Hepatocyte (in vitro differentiated cells): Measurements from ENCODE around the gene RNASE7. TPM values are rescaled to one million over a fixed set of nuclear protein-coding genes. Genes with fewer than 3 reads are reported as not detected.
A peak's percentile ranks its signal among the peaks of the same experiment; 100 is the strongest.

Source experiments
- DNase-seq: peaks from one replicate; pipeline ENCODE4 v3.0.0-alpha.2; 2016; ENCODE audit warnings: low spot score
- H2AFZ ChIP-seq: fragments of 200-600 bp; sonication (generic); 2 replicates; pipeline ENCODE4 v1.6.0; 2016; ENCODE audit warnings: antibody characterized with exemption, mild to moderate bottlenecking
- H3K27ac ChIP-seq: fragments of 200-600 bp; sonication (generic); 2 replicates; pipeline ENCODE4 v1.5.1; 2016; ENCODE audit warnings: mild to moderate bottlenecking
- H3K27me3 ChIP-seq: fragments of 200-600 bp; sonication (generic); 2 replicates; pipeline ENCODE4 v1.6.1; 2016
- H3K36me3 ChIP-seq: fragments of 200-600 bp; sonication (generic); replicated peaks from 2 replicates; pipeline ENCODE4 v1.5.1; 2016; ENCODE audit warnings: low read depth; ENCODE audit not compliant: insufficient read depth
- H3K4me1 ChIP-seq: fragments of 200-600 bp; sonication (generic); 2 replicates; pipeline ENCODE4 v1.5.1; 2016; ENCODE audit warnings: mild to moderate bottlenecking, moderate library complexity; ENCODE audit not compliant: insufficient read depth
- H3K4me2 ChIP-seq: fragments of 200-600 bp; sonication (generic); 2 replicates; pipeline ENCODE4 v1.6.0; 2016
- H3K4me3 ChIP-seq: fragments of 200-600 bp; sonication (generic); 2 replicates; pipeline ENCODE4 v1.5.1; 2016; ENCODE audit warnings: mild to moderate bottlenecking
- H3K79me2 ChIP-seq: fragments of 200-600 bp; sonication (generic); 2 replicates; pipeline ENCODE4 v1.6.0; 2017; ENCODE audit warnings: mild to moderate bottlenecking
- H3K9me2 ChIP-seq: fragments of 200-600 bp; sonication (generic); replicated peaks from 2 replicates; pipeline ENCODE4 v1.6.0; 2017; ENCODE audit warnings: mild to moderate bottlenecking; ENCODE audit not compliant: insufficient read depth
- H3K9me3 ChIP-seq: fragments of 200-600 bp; sonication (generic); 2 replicates; pipeline ENCODE4 v1.5.1; 2016; ENCODE audit warnings: low read depth, mild to moderate bottlenecking
- H4K20me1 ChIP-seq: fragments of 200-600 bp; sonication (generic); 2 replicates; pipeline ENCODE4 v1.6.0; 2016; ENCODE audit warnings: mild to moderate bottlenecking; ENCODE audit not compliant: insufficient read depth, poor library complexity, severe bottlenecking
- EZH2 ChIP-seq: fragments of 200-600 bp; sonication (generic); IDR thresholded peaks from 2 replicates; pipeline ENCODE4 v1.6.1; 2016; ENCODE audit warnings: antibody characterized with exemption, mild to moderate bottlenecking, borderline replicate concordance
- EZH2phosphoT487 ChIP-seq: fragments of 200-600 bp; sonication (generic); IDR thresholded peaks from one replicate; pipeline ENCODE4 v1.6.1; 2018; ENCODE audit warnings: antibody characterized with exemption, mild to moderate bottlenecking, low read depth, moderate library complexity; ENCODE audit not compliant: unreplicated experiment, severe bottlenecking
- WGBS: methylation state at CpG from one replicate; pipeline ENCODE4 v1.1.6; 2016; ENCODE audit warnings: low lambda C conversion rate; ENCODE audit errors: missing lambda C conversion rate; 5-methylcytosine and 5-hydroxymethylcytosine counted together
- polyA plus RNA-seq: library from polyadenylated mRNA; unstranded; fragments of >200 nt; fragmentation: Nextera tagmentation; extraction: Ambion mirVana; gene quantifications from 2 replicates; pipeline ENCODE4 v1.2.1, GENCODE V29; 2016
- total RNA-seq: library from RNA; depleted of rRNA; stranded (reverse); fragments of >200 nt; gene quantifications from 2 replicates; pipeline ENCODE4 v1.2.3, GENCODE V29; 2014
- TF ChIP-seq, protein P1 (sequence below): fragments of 200-600 bp; sonication (generic); IDR thresholded peaks from 2 replicates; pipeline ENCODE4 v1.5.1; 2016; ENCODE audit warnings: antibody characterized with exemption, mild to moderate bottlenecking; ENCODE audit not compliant: poor library complexity

The RNASE7 gene
- total and polyA plus RNA-seq, 2 experiments from 2014 or later = not detected

DNA sequence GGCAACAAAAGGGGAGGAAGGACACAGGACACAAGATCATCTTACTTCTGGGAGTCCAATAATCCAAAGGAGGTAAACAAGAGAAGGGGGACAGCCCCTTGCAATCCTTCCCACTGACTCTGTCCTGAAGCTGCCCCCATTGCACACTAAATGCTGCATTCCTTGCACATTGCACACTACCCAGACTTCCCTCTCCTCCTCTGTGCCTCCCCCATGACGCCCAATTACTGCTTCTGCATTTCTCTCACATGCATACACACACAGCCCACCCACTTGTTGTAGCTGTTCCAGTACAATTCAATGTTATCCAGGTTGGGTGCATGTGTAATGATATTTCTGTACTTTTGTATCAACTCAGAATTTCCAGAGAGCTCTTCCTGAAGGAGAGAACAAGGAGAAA, 22.8 kb upstream of the RNASE7 start:
- Histone ChIP-seq H3K79me2 (peaks cover 11% of the 10 kb centered on the region), H3K27ac (no peak overlapping the region), H3K4me2 (no peak overlapping the region), H3K4me3 (no peak overlapping the region), H3K4me1 (no peaks in the 10 kb centered on the region), H2AFZ (no peak overlapping the region), H3K9me3 (no peaks in the 10 kb centered on the region), H4K20me1 (no peaks in the 10 kb centered on the region), H3K36me3 (no peaks in the 10 kb centered on the region), H3K9me2 (no peaks in the 10 kb centered on the region), H3K27me3 (no peaks in the 10 kb centered on the region)
- no peak for DNase-seq
- TF ChIP-seq, protein P1, sequence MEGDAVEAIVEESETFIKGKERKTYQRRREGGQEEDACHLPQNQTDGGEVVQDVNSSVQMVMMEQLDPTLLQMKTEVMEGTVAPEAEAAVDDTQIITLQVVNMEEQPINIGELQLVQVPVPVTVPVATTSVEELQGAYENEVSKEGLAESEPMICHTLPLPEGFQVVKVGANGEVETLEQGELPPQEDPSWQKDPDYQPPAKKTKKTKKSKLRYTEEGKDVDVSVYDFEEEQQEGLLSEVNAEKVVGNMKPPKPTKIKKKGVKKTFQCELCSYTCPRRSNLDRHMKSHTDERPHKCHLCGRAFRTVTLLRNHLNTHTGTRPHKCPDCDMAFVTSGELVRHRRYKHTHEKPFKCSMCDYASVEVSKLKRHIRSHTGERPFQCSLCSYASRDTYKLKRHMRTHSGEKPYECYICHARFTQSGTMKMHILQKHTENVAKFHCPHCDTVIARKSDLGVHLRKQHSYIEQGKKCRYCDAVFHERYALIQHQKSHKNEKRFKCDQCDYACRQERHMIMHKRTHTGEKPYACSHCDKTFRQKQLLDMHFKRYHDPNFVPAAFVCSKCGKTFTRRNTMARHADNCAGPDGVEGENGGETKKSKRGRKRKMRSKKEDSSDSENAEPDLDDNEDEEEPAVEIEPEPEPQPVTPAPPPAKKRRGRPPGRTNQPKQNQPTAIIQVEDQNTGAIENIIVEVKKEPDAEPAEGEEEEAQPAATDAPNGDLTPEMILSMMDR = no peak
- TF ChIP-seq EZH2 (no peak), EZH2phosphoT487 (no peak)
- WGBS = 93% methylated on average over 1 of the region's 1 CpG

DNA sequence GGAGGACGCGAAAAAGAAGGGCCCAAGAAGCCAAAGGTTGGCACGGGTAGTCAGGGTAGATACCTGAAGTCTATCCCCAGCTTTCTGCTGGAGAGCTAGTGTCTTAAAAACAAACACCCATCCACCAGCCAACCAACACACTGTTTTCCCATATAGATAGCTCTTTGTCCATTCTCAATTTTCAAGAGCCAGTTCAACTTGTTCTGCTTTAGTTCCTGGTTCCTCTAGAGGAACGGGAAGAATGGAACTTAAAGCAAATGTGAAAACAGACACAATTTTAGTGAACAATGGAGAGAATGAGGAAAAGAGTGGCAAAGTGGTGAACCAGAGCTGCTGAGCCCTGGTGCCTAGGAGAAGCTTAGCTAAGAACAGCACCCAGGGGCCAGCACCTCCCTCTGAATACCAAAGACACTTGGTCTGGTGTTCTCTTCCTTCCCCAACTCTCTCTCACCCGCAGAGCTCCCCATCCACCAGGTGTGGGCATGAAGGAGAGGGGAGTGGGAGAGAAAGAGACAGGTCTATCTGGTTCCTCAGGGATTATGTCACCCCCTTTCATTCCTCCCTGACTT, 21.1 kb upstream of the RNASE7 start:
- H2AFZ ChIP-seq = no peak overlapping the region
- peaks cover 14% of the 10 kb centered on the region for H3K79me2 ChIP-seq
- no peak overlapping the region for H3K4me3 ChIP-seq
- no peaks in the 10 kb centered on the region for H4K20me1 ChIP-seq
- DNase-seq = no peak
- H3K27ac ChIP-seq = no peak overlapping the region
- no peaks in the 10 kb centered on the region for H3K9me3 ChIP-seq
- WGBS = 90% methylated on average over 5 of the region's 5 CpGs
- no peaks in the 10 kb centered on the region for H3K36me3 ChIP-seq
- H3K4me1 ChIP-seq = peaks cover 9% of the 10 kb centered on the region
- no peak overlapping the region for H3K4me2 ChIP-seq
- no peaks in the 10 kb centered on the region for H3K27me3 ChIP-seq
- no peaks in the 10 kb centered on the region for H3K9me2 ChIP-seq
- TF ChIP-seq, protein P1 = no peak
- TF ChIP-seq EZH2phosphoT487 (no peak), EZH2 (no peak)

DNA sequence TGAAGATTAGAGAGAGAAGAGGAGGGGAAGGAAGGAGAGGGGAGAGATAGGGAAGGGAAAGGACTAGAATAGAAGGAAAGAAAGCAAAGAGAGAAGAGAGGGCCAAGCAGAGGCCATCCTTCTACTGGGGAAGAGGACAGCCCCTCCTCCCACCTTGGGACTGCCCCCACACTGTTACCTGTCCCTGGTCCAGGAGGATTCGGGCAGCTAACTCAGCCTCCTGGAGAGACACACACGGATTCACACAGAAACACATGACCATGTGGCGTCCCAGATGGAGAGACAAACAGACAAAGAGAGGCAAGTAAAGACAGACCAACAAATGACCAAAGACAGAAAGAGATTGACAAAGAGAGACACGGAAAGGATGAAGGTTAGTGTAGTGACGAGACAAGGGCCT, 19.5 kb upstream of the RNASE7 start:
- Histone ChIP-seq H3K27me3 (no peaks in the 10 kb centered on the region), H3K4me2 (peak overlapping the region; percentile 94), H3K9me2 (no peaks in the 10 kb centered on the region), H3K9me3 (no peaks in the 10 kb centered on the region), H3K27ac (no peak overlapping the region), H3K4me3 (no peak overlapping the region), H3K4me1 (peaks cover 16% of the 10 kb centered on the region), H4K20me1 (no peaks in the 10 kb centered on the region), H3K79me2 (peaks cover 14% of the 10 kb centered on the region), H3K36me3 (no peaks in the 10 kb centered on the region), H2AFZ (no peak overlapping the region)
- 87% methylated on average over 5 of the region's 5 CpGs for WGBS
- TF ChIP-seq, protein P1 = no peak
- no peak for TF ChIP-seq EZH2phosphoT487
- TF ChIP-seq EZH2 = no peak
- no peak for DNase-seq

DNA sequence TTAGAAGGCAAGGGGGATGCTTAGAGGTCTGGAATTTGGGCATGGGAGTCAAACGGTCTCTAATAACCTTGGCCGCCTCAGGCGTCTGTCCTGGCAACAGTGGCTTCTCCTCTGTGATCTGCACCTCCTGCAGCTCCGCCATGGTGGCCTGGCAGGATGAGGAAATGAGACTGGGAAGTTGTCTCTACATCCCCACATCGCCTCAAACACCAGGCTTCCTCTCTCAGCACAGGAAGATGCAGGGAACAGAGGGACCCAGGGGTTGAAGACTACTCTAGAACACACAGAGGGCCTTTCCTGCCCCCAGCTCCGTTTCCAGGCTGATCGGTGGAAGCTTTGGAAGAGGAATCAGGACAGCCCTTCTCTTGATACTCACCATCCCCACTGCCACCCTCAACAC, 19.0 kb upstream of the RNASE7 start:
- no peak overlapping the region for H3K4me3 ChIP-seq
- TF ChIP-seq, protein P1 = no peak
- TF ChIP-seq EZH2 (no peak), EZH2phosphoT487 (no peak)
- H3K79me2 ChIP-seq = peaks cover 14% of the 10 kb centered on the region
- DNase-seq = no peak
- peaks cover 16% of the 10 kb centered on the region for H3K4me1 ChIP-seq
- no peaks in the 10 kb centered on the region for H3K9me2 ChIP-seq
- H3K27ac ChIP-seq = no peak overlapping the region
- 88% methylated on average over 7 of the region's 7 CpGs for WGBS
- H3K27me3 ChIP-seq = no peaks in the 10 kb centered on the region
- H2AFZ ChIP-seq = no peak overlapping the region
- H3K9me3 ChIP-seq = no peaks in the 10 kb centered on the region
- no peaks in the 10 kb centered on the region for H4K20me1 ChIP-seq
- no peaks in the 10 kb centered on the region for H3K36me3 ChIP-seq
- peak overlapping the region; percentile 94 for H3K4me2 ChIP-seq
